Lower leg skin (tissue), 3 donors: ENCODE results near the gene NSG1.
"Not testable (repeated sequence)": the region's sequence is repeated elsewhere in the genome, so short reads cannot be mapped to it uniquely, and the experiment has no call there.

ENCODE experiments used
- CTCF ChIP-seq, 3 donors: fragments of 450-650 bp; IDR thresholded peaks; one replicate each; pipeline ENCODE4 v1.5.1; 2016; ENCODE audit warnings: antibody characterized with exemption in 3 of 3, mild to moderate bottlenecking in 3 of 3, moderate library complexity in 2 of 3
- POLR2A ChIP-seq, 2 donors: fragments of 450-650 bp; IDR thresholded peaks; one replicate each; pipeline ENCODE4 v1.6.1; 2016 to 2017; ENCODE audit warnings: antibody characterized with exemption in 2 of 2, mild to moderate bottlenecking in 1 of 2, moderate library complexity in 1 of 2

- TF ChIP-seq POLR2A, CTCF (IDR thresholded peaks at IDR 0.05): not testable (repeated sequence)
Observed at GRCh38 chr4:4348585-4348984, 38.3 kb upstream of the NSG1 start.
